GF-D8 (cell line): ENCODE measurements around the gene PDYN.

Experiments used
- DNase-seq: peaks from one replicate; lab custom pipeline; 2025; lab: John Stamatoyannopoulos, UW

The PDYN gene

DNA sequence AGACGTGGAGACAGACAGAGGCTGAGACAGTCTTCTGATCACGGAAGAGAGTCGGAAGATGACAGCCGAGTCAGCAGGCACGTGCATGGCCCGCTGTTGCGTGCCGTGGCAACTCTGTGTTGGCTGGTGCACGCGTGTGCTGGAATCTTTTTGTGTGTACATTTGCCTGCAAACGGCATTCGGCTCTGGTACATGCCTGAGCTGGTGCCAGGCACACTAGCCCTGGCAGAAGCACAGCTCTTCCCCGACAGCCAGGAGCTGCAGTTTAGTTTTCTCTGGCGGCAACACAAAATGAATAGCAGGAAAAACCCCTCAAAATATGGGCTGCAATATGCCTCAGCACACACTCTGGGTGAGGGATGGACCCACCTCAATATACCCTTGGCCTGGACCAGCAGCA, 769 bp upstream of the PDYN start:
- DNase-seq, result no peak

DNA sequence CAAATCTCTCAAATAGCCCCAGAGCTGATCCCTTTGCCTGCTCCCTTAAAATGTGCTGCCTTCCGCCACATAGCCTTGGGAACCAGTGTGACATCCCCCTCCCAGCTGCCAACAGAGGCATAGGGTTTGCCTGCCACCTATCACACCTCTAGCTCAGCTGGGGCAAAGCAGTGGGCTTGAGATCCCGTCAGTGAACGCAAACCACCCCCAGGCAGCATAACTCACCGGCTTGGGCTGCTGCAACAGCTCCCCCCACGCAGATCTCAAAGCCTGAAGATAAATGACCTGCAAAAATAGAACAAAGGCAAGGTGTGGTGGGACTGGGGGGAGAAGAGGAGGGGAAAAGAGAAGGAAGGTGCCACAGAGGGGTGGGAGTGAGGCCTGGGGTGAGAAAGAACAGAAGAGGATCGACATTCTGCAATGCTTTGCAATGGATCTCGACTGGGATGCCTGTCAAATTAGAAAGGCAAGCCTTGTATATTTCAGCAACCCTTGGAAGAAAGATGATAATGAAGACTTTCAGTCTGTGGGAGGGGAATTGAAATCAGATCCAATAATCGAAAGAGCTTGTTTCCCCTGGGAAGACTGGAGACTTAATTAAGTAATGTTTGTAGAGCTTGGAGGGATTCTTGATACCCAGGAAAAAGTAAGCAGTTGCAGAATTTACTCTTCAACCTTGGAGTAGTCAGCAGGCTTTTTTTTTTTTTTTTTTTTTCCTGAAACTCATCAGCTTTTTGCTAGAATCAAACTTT, 1.3 kb downstream of the PDYN start:
- DNase-seq, result no peak

DNA sequence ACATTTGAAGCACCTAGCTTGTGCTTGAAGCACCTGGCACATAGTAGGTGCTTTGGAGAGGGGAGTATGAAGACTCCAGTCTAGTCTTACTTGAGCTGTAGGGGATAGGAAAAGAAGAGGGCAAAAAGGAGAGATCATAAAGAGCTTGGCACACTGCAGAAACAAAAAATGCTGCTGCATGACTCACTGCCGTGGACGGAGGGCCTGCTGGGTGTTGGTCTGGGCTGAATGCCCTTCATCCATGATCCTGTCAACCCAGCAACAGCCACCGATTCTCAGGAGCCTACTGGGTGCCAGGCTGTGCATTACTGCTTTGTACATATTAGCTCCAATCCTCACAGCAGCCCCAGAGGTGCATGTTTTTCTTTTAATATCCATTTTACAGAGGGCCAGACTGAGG, 6.0 kb downstream of the PDYN start:
- DNase-seq, result no peak

DNA sequence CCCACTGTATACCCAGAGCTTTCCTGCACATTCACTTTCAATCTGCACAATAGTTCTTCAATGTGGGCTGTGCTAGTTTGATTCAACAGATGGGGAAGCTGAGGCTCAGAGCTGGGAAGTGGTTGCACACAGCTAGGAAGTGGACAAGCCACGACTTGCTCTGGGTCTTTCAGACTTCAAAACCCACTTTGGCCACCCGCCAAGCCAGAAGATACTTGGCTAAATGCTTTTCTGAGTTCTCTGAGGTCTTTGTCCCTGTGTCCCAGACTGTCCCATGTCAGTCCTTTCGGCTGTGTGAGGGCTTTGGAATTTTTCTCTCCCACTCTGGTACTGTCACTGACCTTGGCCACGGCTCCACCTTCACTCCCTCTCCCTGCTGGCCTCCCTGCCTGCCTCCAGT, 10.6 kb downstream of the PDYN start:
- no peak for DNase-seq

DNA sequence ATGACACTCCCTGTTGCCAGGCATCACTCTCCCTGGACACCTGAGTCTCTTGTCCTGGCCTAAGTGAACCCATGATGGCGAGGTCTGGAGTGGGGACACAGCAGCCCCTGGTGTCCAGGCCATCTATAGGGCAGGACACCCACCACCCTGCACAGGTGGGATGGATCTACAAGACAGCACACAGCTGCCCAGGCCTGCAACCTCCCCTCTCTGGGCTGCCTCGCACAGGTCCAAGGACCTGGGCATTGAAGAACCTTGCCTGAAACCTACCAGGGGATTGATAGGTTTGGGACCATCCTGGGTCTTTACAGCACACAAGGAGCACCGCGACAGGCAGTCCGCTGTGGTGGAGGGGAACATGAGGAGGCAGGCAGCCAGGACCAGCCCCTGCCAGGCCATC, 11.2 kb downstream of the PDYN start:
- no peak for DNase-seq

DNA sequence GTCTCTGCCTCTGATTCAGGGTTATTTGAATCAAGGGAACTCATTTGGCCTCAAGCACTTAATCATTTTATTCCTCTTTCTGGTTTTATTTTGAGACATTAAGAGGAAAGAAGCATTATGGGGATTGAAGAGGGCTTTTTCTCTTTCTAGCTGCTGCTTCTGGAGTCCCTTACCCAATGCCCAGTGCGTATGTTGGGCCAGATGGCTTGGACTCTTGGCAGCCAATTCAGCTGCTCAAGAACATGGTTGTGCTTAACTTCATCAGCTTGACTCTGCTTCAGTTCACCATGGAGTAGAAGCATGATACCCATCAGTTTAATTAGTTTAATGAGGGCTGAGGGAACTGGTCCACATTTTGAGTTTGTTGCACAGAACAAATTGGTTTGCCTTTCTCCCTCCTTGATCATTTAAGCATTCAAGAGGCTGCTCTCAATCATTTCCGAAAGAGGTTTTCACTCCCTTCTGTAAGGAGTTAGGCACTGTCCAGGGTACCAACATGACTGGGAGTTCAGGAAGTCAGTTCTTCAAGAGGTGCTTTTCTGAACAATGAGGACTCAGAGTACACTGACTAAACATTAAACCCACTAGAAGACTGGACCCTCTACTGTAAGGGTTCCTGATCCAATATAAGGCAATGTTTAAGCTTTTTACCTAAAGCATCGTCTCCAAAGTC, 14.6 kb downstream of the PDYN start:
- DNase-seq, result no peak

DNA sequence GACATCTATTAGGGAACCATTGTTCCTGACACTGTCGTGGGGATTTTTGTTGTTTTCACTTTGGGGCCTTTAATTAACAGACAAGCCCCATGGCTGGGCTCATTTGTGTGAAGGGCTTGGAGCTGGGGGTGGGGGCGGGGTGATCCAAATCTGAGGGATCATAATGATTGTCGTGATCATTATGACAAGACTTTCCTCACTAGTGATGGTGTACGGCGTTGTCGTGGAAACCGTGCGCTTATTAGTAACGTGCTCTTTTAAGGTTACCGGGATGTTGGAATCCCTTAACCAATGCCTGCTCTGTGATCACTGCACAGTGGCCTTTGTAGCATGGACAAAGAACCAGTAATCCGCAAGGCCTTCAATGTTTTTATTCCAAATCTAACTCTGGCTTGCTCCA, 18.6 kb downstream of the PDYN start:
- no peak for DNase-seq

DNA sequence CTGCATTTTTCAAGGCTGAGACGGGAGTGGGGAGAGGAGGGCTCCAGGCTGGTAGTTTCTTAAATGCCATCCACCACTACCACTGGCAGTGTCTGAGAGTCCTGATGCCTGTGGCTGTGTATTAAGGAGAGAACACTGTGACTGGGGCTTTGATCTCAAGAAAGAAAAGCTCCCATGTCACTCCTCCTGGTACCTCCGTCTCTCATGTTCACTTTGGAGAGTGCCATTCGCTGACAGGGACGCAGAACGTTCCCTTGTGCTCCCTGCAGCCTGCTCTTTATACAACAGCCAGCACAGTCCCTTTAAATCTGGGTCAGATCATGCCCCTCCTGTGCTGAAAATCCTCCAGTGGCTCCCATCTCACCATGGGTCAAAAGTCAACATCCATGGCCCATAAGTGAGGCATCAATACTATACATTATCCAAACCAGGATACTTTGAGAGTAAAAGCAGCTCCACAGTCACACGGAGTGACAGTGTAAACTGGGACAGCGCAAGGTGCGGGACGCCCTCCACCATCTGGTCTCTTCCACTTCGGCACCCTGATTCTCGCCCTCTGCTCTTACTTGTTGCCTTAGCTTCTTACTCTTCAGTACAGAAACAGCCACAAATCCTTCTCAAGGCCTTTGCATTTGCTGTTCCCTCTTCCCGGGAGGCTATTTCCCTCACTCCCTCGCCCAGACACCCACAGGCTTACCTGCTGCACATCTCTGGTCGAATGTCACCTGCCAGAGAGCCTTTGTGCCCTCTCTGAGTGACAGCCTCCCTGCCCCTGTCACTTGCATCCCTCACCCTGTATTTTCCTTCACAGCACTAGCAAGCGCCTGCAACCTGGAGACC, 20.0 kb downstream of the PDYN start:
- DNase-seq, result no peak

DNA sequence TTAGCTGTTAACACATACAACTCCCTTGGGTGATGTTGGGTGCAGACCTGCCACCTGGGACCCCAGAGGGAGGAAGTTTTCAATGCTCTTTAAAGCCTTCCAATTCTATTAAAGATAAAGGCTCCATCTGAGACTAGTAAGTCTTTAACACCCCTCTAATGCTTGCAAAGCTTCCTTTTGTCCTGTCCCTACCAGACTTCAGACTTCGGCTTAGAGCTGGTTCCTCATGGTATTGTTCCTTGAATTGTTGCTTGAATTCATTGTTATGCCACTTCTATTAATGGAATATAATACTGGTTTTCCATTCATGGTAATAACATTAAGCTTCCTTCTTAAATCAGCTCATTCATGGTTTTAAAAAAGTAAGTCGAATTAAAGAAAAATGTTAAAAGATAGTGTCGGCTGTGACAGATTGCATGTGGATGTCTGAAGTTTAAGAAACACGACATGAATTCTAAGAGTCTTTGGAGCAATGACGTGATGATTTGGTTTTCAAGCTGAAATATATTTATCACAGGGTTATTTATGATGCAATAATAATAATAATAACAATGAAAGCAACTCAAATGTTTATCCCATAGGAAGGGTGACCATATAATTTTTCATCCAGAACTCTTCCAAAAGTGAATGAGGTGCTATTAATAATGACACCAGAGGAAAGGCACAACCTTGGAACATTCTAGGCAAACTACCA, 21.8 kb downstream of the PDYN start:
- no peak for DNase-seq

DNA sequence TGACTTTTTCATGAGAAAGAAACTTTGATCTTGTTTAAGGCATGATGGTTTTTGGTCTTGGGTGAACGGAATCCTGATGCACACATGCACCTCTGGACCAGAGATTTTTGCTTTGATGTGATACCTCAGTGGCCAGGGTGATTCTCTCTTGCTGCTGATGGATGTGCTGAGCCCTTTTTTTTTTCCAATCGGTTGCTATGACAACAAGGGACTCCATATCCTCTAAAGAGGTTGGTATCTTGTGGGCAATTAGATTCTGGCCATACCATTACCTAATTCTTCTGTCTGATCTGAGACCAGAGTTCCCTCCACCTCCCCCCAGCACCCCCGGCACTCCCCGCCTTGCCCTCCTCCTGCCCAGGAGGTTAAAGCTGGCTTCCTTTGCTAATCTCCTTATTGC, 24.9 kb downstream of the PDYN start:
- no peak for DNase-seq

DNA sequence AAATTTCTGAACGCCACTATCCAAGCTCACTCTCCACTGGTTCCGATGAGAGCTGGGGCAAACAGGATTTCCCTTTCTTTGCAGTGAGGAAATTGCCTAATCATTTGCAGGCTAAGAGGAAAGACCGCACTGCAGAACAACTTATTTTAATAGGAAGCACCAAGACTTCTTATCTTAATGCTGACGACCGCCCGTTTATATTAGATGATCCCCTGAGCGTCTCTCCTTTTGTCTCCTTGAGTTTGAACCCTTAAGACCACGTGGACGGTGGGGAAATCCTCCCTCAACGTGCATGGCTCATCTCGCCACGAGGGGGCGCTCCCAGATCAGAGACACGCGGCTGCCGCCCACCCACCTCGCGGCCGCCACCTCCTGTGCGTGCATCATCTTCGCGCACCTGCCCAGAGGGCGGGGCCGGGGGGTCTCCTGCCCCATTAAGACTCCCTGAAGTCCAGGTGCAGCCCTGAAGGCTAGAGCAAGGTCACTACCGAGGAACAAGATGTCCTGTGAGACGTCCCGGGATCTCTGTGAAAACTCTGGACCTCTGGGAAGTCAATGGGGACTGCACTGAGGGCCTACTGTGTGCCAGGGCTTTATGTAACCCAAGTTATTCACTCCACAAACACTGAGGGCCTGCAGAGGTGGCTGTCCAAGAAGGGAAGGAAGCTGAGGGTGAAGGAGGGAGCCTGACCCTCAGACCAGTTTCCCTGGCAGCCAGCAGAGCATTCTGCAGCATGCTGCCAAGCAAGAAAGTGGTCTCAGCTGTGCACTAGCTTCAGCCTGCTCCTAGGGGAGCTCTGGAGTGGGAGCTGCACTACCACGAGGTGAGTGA, 28.1 kb downstream of the PDYN start:
- peak; percentile 82 for DNase-seq

DNA sequence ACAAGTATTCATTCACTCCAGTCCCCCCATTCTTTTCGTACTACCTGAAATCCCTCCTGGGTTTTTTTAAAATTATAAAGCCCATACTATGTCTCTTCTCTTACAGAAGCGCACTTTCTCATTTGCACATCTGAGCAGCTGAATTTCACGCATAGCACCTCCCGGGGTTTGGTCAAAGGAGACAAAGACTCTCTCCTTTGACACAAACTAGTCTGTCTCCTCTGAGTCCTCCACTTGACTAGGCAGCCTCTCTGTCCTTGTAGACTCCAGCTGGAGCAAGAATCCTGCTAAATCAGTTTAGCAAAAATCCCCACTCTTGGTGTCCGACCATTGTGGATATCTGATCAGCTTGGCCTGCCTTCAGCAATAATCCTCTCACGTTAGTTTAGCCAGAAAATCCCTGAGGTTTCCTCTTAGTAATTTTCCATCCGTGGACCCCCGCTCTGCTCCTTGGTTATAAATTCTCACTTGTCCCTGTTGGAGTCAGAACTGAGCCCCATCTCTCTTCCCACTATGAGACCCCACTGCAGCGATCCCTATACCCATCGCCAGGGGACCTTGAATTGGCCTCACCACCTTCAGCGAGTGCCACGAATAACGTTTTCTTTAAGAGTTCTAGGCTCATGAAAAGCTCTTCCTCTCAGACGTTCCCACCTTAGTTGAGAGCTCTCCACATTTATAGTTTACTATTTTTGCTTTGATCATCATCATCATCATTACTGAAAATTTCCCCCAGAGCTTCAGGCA, 29.0 kb downstream of the PDYN start:
- no peak for DNase-seq

DNA sequence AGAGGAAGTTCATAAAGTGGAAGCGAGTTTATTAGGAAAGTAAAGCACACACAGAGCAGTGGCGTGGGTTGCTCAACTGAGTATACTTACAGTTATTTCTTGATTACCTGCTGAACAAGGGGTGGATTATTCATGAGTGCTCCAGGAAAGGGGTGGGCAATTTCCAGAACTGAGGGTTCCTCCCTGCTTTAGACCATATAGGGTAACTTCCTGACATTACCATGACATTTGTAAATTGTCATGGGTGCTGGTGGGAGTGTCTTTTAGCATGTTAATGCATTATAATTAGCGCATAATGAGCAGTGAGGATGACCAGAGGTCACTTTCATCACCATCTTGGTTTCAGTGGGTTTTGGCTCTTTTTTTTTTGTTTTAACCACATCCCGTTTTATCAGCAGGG, 29.8 kb downstream of the PDYN start:
- DNase-seq, result peak; percentile 61

DNA sequence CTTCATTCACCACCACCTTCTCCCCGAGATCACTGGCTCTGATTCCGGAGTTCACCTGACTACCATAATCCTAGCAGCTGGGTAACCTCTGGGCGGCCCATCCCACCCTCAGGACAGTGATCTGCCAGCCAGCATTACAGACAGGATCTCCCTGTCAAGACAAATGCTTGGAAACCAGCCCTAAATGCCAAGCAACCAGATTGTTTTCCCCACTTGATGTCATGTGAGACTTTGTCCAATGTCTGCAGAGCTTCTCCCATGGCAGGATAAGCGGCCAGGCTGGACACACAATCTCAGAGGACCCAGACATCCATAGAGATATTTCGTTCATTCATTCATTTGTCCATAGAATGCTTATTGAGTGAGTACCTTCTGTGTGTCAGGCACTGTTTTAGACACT, 32.5 kb downstream of the PDYN start:
- no peak for DNase-seq

DNA sequence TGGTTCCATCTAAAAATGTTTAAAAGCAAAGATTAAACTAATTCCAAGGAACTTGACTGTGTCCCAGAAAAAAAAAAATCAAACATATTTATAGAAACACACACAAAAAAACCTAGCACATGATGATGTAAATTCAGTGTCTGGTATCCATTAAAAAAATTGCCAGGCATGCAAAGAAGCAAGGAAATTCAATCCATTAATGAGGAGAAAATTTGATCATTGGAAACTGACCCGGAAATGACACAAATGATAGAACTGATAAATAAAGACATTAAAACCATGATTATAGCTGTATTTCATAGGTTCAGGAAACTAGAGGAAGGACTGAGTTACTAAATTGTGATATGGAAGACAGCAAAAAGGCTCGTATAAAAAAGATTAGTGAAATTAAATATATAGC, 34.7 kb downstream of the PDYN start:
- DNase-seq, result no peak

DNA sequence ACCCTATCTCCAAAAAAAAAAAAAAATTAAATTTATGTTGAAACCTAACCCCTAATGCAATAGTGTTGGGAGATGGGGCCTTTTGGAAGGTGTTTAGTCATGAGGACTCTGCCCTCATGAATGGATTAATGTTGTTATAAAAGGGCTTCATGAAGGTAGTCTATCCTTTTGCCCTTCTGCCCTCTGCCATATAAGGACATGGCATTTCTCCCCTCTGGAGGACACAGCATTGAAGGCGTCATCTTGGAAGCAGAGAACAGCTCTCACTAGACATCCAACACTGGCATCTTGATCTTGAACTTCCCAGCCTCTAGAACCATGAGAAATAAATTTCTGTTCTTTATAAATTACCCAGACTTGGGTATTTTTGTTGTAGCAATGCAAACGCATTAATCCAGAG, 35.4 kb downstream of the PDYN start:
- no peak for DNase-seq

DNA sequence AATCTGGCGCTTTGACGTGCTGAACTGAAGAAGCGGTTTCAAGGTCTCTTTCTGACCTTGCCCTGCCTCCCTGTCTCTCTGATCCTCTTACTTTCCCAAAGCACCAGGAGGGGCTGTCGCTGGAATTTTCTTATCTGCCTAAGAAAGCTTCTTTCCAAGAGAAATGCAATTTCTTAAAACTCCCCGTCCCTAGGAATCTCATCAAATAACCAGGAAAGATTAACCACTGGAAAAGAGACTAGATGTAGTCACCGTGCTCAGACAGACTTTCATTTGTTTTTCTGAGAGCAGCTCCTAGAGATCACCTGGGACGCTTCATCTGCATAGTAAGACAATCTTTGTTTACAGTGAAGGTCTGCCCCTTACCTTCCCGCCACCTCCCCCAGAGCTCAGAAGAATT, 38.6 kb downstream of the PDYN start:
- DNase-seq, result no peak

DNA sequence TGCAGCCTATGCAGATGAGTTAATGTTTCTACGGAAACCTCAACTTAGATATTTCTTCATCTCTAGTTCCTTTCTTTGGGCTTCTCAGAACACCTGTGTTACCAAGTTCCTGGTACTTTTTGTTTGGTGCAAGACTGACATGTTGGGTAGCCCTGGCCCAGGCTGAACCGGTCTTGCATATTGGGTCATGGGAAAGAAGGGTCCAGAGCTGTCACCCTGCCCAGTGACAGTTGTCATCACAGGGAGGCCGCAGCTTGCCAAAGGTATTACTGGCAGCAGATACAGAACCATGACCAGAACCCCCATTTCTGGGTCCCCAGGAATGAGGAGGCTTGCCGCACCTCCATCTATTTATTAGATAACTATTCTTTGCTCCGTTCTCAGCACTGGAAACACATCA, 40.2 kb downstream of the PDYN start:
- DNase-seq, result peak; percentile 33

DNA sequence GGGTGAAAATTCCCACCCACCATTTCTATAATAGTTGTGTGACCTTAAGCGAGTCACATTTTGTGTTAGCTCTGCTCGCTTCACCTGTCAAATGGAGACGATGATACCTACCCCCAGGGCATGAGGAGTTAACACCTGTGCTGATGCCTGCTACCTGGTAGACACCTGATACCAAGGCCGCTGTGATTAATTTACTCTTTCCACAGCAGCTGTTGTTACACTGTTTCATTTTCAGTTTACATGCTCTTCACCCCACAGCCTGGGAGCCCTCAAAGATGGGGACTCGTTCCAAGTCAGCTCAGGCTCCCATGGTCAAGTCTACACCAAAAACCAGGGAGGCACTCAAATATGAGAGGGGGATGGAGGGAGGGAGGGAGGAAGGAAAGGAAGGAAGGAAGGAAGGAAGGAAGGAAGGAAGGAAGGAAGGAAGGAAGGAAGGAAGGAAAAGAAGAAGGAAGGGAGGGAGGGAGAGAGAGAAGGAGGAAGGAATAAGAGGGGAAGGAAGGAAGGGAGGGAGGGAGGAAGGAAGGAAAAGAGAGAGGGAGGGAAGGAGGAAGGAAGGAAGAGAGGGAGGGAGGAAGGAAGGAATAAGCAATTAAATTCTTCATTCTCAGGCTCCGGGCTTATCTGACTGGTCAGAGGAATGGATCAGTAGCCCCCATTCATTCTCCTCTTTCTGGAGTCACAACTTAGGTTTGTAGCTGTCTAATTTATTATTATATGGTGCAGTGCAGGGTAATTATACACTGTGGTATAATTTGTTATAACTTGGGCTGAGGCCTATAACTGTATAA, 40.9 kb downstream of the PDYN start:
- no peak for DNase-seq
